AG20443 (cell line): ENCODE data around the gene COA1.
"Not testable (repeated sequence)": the region's sequence is repeated elsewhere in the genome, so short reads cannot be mapped to it uniquely, and the experiment has no call there.

Experiments used
- DNase-seq: peaks from one replicate; pipeline ENCODE4 v3.0.0; 2012; ENCODE audit warnings: low spot score, mixed read lengths

Gene COA1

GRCh38 chr7:43726466-43726865 is 2.9 kb downstream of the COA1 start:
- no peak for DNase-seq

- DNase-seq, result no peak
Measured at GRCh38 chr7:43725251-43725650, 4.1 kb downstream of the COA1 start.

- DNase-seq, result no peak
Measured at GRCh38 chr7:43723007-43723341, 6.3 kb downstream of the COA1 start.

- DNase-seq, result peak; percentile 34
Measured at GRCh38 chr7:43721193-43721806, 8.0 kb downstream of the COA1 start.

GRCh38 chr7:43716598-43716997 is 12.7 kb downstream of the COA1 start:
- no peak for DNase-seq

GRCh38 chr7:43715966-43716365 is 13.4 kb downstream of the COA1 start:
- DNase-seq, result not testable (repeated sequence)

GRCh38 chr7:43711503-43711902 is 17.8 kb downstream of the COA1 start:
- DNase-seq, result no peak

GRCh38 chr7:43708055-43708454 is 21.3 kb downstream of the COA1 start:
- DNase-seq, result not testable (repeated sequence)

GRCh38 chr7:43703573-43703972 is 25.8 kb downstream of the COA1 start:
- DNase-seq, result no peak

- no peak for DNase-seq
Measured at GRCh38 chr7:43702974-43703373, 26.3 kb downstream of the COA1 start.

- DNase-seq, result no peak
Measured at GRCh38 chr7:43701929-43702328, 27.4 kb downstream of the COA1 start.

GRCh38 chr7:43701500-43701854 is 27.8 kb downstream of the COA1 start:
- DNase-seq, result no peak

- DNase-seq, result no peak
Measured at GRCh38 chr7:43700646-43701499, 28.4 kb downstream of the COA1 start.

- DNase-seq, result peak; percentile 43
Measured at GRCh38 chr7:43700059-43700501, 29.2 kb downstream of the COA1 start.

GRCh38 chr7:43698460-43699255 is 30.7 kb downstream of the COA1 start:
- no peak for DNase-seq

- DNase-seq, result no peak
Measured at GRCh38 chr7:43697690-43698089, 31.6 kb downstream of the COA1 start.

GRCh38 chr7:43695365-43695764 is 34.0 kb downstream of the COA1 start:
- no peak for DNase-seq

GRCh38 chr7:43694399-43694748 is 34.9 kb downstream of the COA1 start:
- peak; percentile 54 for DNase-seq

GRCh38 chr7:43693687-43694398 is 35.5 kb downstream of the COA1 start:
- DNase-seq, result peak; percentile 57

- DNase-seq, result no peak
Measured at GRCh38 chr7:43692582-43693373, 36.5 kb downstream of the COA1 start.

- DNase-seq, result no peak
Measured at GRCh38 chr7:43691611-43692010, 37.7 kb downstream of the COA1 start.

- DNase-seq, result no peak
Measured at GRCh38 chr7:43689115-43689514, 40.2 kb downstream of the COA1 start.
